ENCODE results near the gene DOK5. TPM values are rescaled to one million over a fixed set of nuclear protein-coding genes. Genes with fewer than 3 reads are reported as not detected.

DOK5 gene
- total and polyA plus RNA-seq, 5 donors from 2014 or later = 0.11 to 0.36 (median 0.26) TPM; not detected in 2

- Mint-ChIP-seq H3K36me3 (no peaks in the 10 kb centered on the region), H3K9me3 (peaks cover 0 to 4% (median 0%) of the 10 kb centered on the region in 7 donors), H3K27ac (no peak overlapping the region), H3K27me3 (no peaks in the 10 kb centered on the region), H3K4me1 (no peaks in the 10 kb centered on the region), H3K4me3 (no peak overlapping the region)
- no peak for ATAC-seq (ENCODE audit: low read depth in 2 of 2)
- Histone ChIP-seq H3K27me3 (ENCODE audit: control insufficient read depth, insufficient read depth, low read length) (no peaks in the 10 kb centered on the region), H3K4me3 (ENCODE audit: low read depth, low read length) (no peak overlapping the region), H3K36me3 (ENCODE audit: control insufficient read depth, insufficient read depth, low read length) (no peaks in the 10 kb centered on the region), H3K9me3 (ENCODE audit: control insufficient read depth in 2 of 2, low read length in 2 of 2) (no peaks in the 10 kb centered on the region), H3K4me1 (ENCODE audit: control insufficient read depth, insufficient read depth, low read length, poor library complexity, severe bottlenecking) (no peaks in the 10 kb centered on the region), H3K27ac (ENCODE audit: insufficient read depth, low read length, poor library complexity, severe bottlenecking) (no peak overlapping the region)
- DNase-seq = no peak
Observed at GRCh38 chr20:54514028-54514607, 38.7 kb downstream of the DOK5 start.

GRCh38 chr20:54515793-54516628 is 40.6 kb downstream of the DOK5 start:
- no peak overlapping the region for H3K4me3 ChIP-seq (ENCODE audit: low read depth, low read length)
- no peaks in the 10 kb centered on the region for H3K4me1 ChIP-seq (ENCODE audit: control insufficient read depth, insufficient read depth, low read length, poor library complexity, severe bottlenecking)
- H3K4me3 Mint-ChIP-seq = no peak overlapping the region
- peaks cover 0 to 8% (median 2%) of the 10 kb centered on the region in 7 donors for H3K9me3 Mint-ChIP-seq
- H3K27me3 ChIP-seq (ENCODE audit: control insufficient read depth, insufficient read depth, low read length) = no peaks in the 10 kb centered on the region
- ATAC-seq (ENCODE audit: low read depth in 2 of 2) = no peak
- H3K27ac Mint-ChIP-seq = no peak overlapping the region
- no peaks in the 10 kb centered on the region for H3K36me3 ChIP-seq (ENCODE audit: control insufficient read depth, insufficient read depth, low read length)
- no peaks in the 10 kb centered on the region for H3K36me3 Mint-ChIP-seq
- no peaks in the 10 kb centered on the region for H3K9me3 ChIP-seq (ENCODE audit: control insufficient read depth in 2 of 2, low read length in 2 of 2)
- H3K27ac ChIP-seq (ENCODE audit: insufficient read depth, low read length, poor library complexity, severe bottlenecking) = no peak overlapping the region
- no peaks in the 10 kb centered on the region for H3K27me3 Mint-ChIP-seq
- no peak for DNase-seq
- H3K4me1 Mint-ChIP-seq = no peaks in the 10 kb centered on the region

- ATAC-seq (ENCODE audit: low read depth in 2 of 2) (no peak), DNase-seq (no peak)
- H3K4me1 Mint-ChIP-seq = no peaks in the 10 kb centered on the region
- peaks cover 0 to 7% (median 2%) of the 10 kb centered on the region in 7 donors for H3K9me3 Mint-ChIP-seq
- H3K36me3 Mint-ChIP-seq = no peaks in the 10 kb centered on the region
- H3K27me3 Mint-ChIP-seq = no peaks in the 10 kb centered on the region
- H3K27me3 ChIP-seq (ENCODE audit: control insufficient read depth, insufficient read depth, low read length) = no peaks in the 10 kb centered on the region
- H3K27ac ChIP-seq (ENCODE audit: insufficient read depth, low read length, poor library complexity, severe bottlenecking) = no peak overlapping the region
- no peaks in the 10 kb centered on the region for H3K4me1 ChIP-seq (ENCODE audit: control insufficient read depth, insufficient read depth, low read length, poor library complexity, severe bottlenecking)
- no peaks in the 10 kb centered on the region for H3K9me3 ChIP-seq (ENCODE audit: control insufficient read depth in 2 of 2, low read length in 2 of 2)
- no peak overlapping the region for H3K4me3 ChIP-seq (ENCODE audit: low read depth, low read length)
- H3K36me3 ChIP-seq (ENCODE audit: control insufficient read depth, insufficient read depth, low read length) = no peaks in the 10 kb centered on the region
- no peak overlapping the region for H3K4me3 Mint-ChIP-seq
- H3K27ac Mint-ChIP-seq = no peak overlapping the region
Observed at GRCh38 chr20:54517241-54517975, 42.0 kb downstream of the DOK5 start.

DNA sequence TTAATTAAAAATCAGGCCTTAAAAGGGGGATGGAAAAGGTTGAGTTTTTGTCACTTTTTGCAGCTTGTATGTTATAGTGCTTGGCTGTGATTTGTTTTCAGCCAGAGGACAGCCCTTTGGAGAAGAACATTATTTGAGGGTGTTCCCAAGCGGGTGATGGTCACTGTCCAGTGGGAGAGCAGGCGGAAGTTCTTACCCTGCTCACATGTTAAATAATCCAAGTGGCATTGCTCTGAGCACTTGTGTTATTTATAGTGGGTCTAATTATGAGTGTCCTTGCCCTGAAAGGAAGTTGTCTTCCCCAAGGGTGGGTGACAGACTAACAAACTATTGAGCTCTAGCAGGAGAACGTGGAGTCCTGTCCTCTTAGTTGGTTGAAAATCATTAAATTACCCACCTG is 49.5 kb downstream of the DOK5 start:
- Histone ChIP-seq H3K4me1 (ENCODE audit: control insufficient read depth, insufficient read depth, low read length, poor library complexity, severe bottlenecking) (no peaks in the 10 kb centered on the region), H3K4me3 (ENCODE audit: low read depth, low read length) (no peak overlapping the region), H3K9me3 (ENCODE audit: control insufficient read depth in 2 of 2, low read length in 2 of 2) (no peaks in the 10 kb centered on the region), H3K27ac (ENCODE audit: insufficient read depth, low read length, poor library complexity, severe bottlenecking) (no peak overlapping the region), H3K27me3 (ENCODE audit: control insufficient read depth, insufficient read depth, low read length) (no peaks in the 10 kb centered on the region), H3K36me3 (ENCODE audit: control insufficient read depth, insufficient read depth, low read length) (no peaks in the 10 kb centered on the region)
- H3K27me3 Mint-ChIP-seq = no peaks in the 10 kb centered on the region
- DNase-seq (no peak), ATAC-seq (ENCODE audit: low read depth in 2 of 2) (no peak)
- H3K9me3 Mint-ChIP-seq = peaks cover 0 to 11% (median 2%) of the 10 kb centered on the region in 7 donors
- no peaks in the 10 kb centered on the region for H3K4me1 Mint-ChIP-seq
- no peak overlapping the region for H3K4me3 Mint-ChIP-seq
- no peak overlapping the region for H3K27ac Mint-ChIP-seq
- H3K36me3 Mint-ChIP-seq = no peaks in the 10 kb centered on the region

DNA sequence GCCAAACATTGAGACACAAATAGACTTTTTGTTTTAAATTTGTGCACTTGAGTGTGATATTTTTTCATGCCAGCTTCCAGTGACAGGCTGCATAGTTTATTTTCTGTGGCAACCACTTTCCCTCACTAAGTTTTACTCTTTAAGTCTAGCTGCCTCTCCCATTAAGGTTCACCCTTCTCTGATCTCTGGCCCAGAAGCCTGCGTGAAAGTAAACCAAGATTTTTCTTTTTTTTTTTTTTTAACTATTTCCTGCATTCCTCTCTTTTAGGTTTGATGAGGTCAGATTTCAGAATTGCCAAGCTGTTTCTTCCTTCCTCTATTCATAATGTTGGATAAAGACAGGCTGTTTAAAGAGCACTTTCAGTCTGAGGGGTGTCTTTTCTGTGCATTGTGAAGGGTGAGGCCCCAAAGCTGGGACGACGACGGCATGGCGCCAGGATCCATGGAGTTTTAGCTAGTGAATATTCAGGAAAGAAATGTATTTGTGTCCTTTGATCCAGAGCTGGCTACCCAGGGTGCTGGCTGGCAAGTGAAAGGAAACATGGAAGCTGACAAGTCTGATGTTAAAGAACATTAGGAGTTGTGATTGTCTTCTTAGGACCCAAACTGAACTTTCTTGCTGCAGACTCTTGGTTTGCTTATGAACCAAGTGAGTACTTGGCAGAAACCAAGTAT is 50.7 kb downstream of the DOK5 start:
- no peaks in the 10 kb centered on the region for H3K27me3 ChIP-seq (ENCODE audit: control insufficient read depth, insufficient read depth, low read length)
- H3K27me3 Mint-ChIP-seq = no peaks in the 10 kb centered on the region

GRCh38 chr20:54526801-54527200 is 51.4 kb downstream of the DOK5 start:
- no peaks in the 10 kb centered on the region for H3K36me3 ChIP-seq (ENCODE audit: control insufficient read depth, insufficient read depth, low read length)
- H3K4me3 ChIP-seq (ENCODE audit: low read depth, low read length) = no peak overlapping the region
- H3K36me3 Mint-ChIP-seq = no peaks in the 10 kb centered on the region
- no peaks in the 10 kb centered on the region for H3K9me3 ChIP-seq (ENCODE audit: control insufficient read depth in 2 of 2, low read length in 2 of 2)
- H3K27me3 ChIP-seq (ENCODE audit: control insufficient read depth, insufficient read depth, low read length) = no peaks in the 10 kb centered on the region
- no peak overlapping the region for H3K27ac ChIP-seq (ENCODE audit: insufficient read depth, low read length, poor library complexity, severe bottlenecking)
- H3K27me3 Mint-ChIP-seq = no peaks in the 10 kb centered on the region
- no peak overlapping the region for H3K4me3 Mint-ChIP-seq
- no peak overlapping the region for H3K27ac Mint-ChIP-seq
- DNase-seq = no peak
- no peaks in the 10 kb centered on the region for H3K4me1 ChIP-seq (ENCODE audit: control insufficient read depth, insufficient read depth, low read length, poor library complexity, severe bottlenecking)
- ATAC-seq (ENCODE audit: low read depth in 2 of 2) = no peak
- H3K4me1 Mint-ChIP-seq = no peaks in the 10 kb centered on the region
- peaks cover 0 to 11% (median 0%) of the 10 kb centered on the region in 7 donors for H3K9me3 Mint-ChIP-seq

More for the DNA sequence above, 50.7 kb downstream of the DOK5 start:
- no peak overlapping the region for H3K27ac ChIP-seq (ENCODE audit: insufficient read depth, low read length, poor library complexity, severe bottlenecking)
- DNase-seq = no peak
- H3K4me3 Mint-ChIP-seq = no peak overlapping the region
- H3K27ac Mint-ChIP-seq = no peak overlapping the region
- no peaks in the 10 kb centered on the region for H3K9me3 ChIP-seq (ENCODE audit: control insufficient read depth in 2 of 2, low read length in 2 of 2)
- no peaks in the 10 kb centered on the region for H3K4me1 Mint-ChIP-seq
- H3K9me3 Mint-ChIP-seq = peaks cover 0 to 11% (median 0%) of the 10 kb centered on the region in 7 donors
- no peaks in the 10 kb centered on the region for H3K36me3 Mint-ChIP-seq
- ATAC-seq (ENCODE audit: low read depth in 2 of 2) = no peak
- no peaks in the 10 kb centered on the region for H3K36me3 ChIP-seq (ENCODE audit: control insufficient read depth, insufficient read depth, low read length)
- no peak overlapping the region for H3K4me3 ChIP-seq (ENCODE audit: low read depth, low read length)
- no peaks in the 10 kb centered on the region for H3K4me1 ChIP-seq (ENCODE audit: control insufficient read depth, insufficient read depth, low read length, poor library complexity, severe bottlenecking)

GRCh38 chr20:54532573-54532972 is 57.2 kb downstream of the DOK5 start:
- Mint-ChIP-seq H3K36me3 (no peaks in the 10 kb centered on the region), H3K4me3 (no peak overlapping the region)
- H3K27me3 ChIP-seq (ENCODE audit: control insufficient read depth, insufficient read depth, low read length) = no peaks in the 10 kb centered on the region

More at GRCh38 chr20:54532573-54532972, 57.2 kb downstream of the DOK5 start:
- DNase-seq = no peak
- Histone ChIP-seq H3K36me3 (ENCODE audit: control insufficient read depth, insufficient read depth, low read length) (no peaks in the 10 kb centered on the region), H3K9me3 (ENCODE audit: control insufficient read depth in 2 of 2, low read length in 2 of 2) (no peaks in the 10 kb centered on the region), H3K4me1 (ENCODE audit: control insufficient read depth, insufficient read depth, low read length, poor library complexity, severe bottlenecking) (no peaks in the 10 kb centered on the region), H3K4me3 (ENCODE audit: low read depth, low read length) (no peak overlapping the region), H3K27ac (ENCODE audit: insufficient read depth, low read length, poor library complexity, severe bottlenecking) (no peak overlapping the region)
- Mint-ChIP-seq H3K9me3 (peaks cover 0 to 5% (median 3%) of the 10 kb centered on the region in 7 donors), H3K27me3 (no peaks in the 10 kb centered on the region), H3K27ac (no peak overlapping the region), H3K4me1 (no peaks in the 10 kb centered on the region)
- ATAC-seq (ENCODE audit: low read depth in 2 of 2) = no peak

Data from CD4-positive, CD25-positive, alpha-beta regulatory T cell (primary cell).